ENCODE data around the gene APEX1. TPM values are rescaled to one million over a fixed set of nuclear protein-coding genes. Genes with fewer than 3 reads are reported as not detected.

Gene APEX1
- total RNA-seq, 1 donor from 2014 or later, result 95.5 TPM

Small RNA genes lying within 50 kb of the gene (small RNA-seq; reads per million reads assigned to genes)
- gene RNA5SP382, result 0.52 reads per million

Other genes with a start within 250 kb of the APEX1 start
- not detected for gene OR11H6, start 231.5 kb upstream of the APEX1 start, total RNA-seq
- not detected for gene OR11H7, start 226.2 kb upstream of the APEX1 start, total RNA-seq
- gene OR11H4, start 215.9 kb upstream of the APEX1 start, total RNA-seq, result not detected
- 10.8 TPM for gene TTC5, start 149.3 kb upstream of the APEX1 start, total RNA-seq
- 38.5 TPM for gene CCNB1IP1, start 121.9 kb upstream of the APEX1 start, total RNA-seq
- gene PARP2, start 111.6 kb upstream of the APEX1 start, total RNA-seq, result 5.9 TPM
- gene TEP1, start 41.7 kb upstream of the APEX1 start, total RNA-seq, result 24.6 TPM
- gene KLHL33, start 19.1 kb upstream of the APEX1 start, total RNA-seq, result 1.2 TPM
- 60.9 TPM for gene OSGEP, start 414 bp upstream of the APEX1 start, total RNA-seq
- gene PIP4P1, start 6.2 kb downstream of the APEX1 start, total RNA-seq, result 24.1 TPM
- gene PNP, start 14.2 kb downstream of the APEX1 start, total RNA-seq, result 64.6 TPM
- not detected for gene RNASE10, start 50.3 kb downstream of the APEX1 start, total RNA-seq
- not detected for gene RNASE9, start 105.8 kb downstream of the APEX1 start, total RNA-seq
- gene RNASE11, start 132.8 kb downstream of the APEX1 start, total RNA-seq, result not detected
- not detected for gene RNASE12, start 136.2 kb downstream of the APEX1 start, total RNA-seq
- not detected for gene OR6S1, start 186.5 kb downstream of the APEX1 start, total RNA-seq
- gene RNASE4, start 229.3 kb downstream of the APEX1 start, total RNA-seq, result 132 TPM
- 34.9 TPM for gene ANG, start 233.5 kb downstream of the APEX1 start, total RNA-seq

Measured in vagina (tissue), 1 donor.